ENCODE results near the gene LIMS1. TPM values are rescaled to one million over a fixed set of nuclear protein-coding genes. Genes with fewer than 3 reads are reported as not detected.

The LIMS1 gene
- total RNA-seq, 4 donors from 2014 or later: 79.7 to 172 (median 115) TPM

DNA sequence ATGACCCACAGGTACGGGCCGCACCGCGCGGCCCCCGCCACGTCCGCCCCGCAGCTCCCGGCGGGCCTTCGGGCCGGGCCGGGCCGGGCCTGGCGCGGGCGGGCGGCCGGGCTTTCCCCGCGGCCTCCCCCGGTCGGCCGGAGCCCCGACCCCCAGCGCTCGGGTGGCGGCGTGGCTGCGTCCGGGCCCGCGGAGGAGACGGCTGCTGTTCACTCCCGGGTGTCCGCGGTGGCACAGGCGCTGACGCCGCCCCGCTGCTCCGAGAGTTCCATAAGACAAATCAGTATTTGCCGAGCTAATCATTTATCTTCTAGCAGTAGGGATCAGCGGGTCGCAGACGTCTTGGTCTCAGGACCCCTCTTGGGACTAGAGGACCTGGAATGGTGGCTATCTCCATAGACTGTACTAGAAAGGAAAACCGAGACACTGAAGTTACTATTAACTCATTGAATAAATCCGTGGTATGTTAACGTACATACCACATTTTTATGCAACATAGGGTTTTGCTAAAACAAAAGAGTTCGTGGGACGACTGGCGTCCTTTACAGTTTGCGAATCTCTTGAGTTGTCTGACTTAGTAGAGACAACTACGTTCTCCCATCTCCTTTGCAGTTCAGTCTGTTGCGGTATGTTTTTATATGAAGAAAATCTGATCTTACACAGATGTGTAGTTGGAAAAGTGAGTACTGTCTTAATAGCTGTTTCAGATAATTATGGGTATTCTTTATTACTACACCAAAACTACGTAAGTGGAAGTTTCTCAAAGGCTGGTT is 500 bp downstream of the LIMS1 start:
- TF ChIP-seq, protein P1, sequence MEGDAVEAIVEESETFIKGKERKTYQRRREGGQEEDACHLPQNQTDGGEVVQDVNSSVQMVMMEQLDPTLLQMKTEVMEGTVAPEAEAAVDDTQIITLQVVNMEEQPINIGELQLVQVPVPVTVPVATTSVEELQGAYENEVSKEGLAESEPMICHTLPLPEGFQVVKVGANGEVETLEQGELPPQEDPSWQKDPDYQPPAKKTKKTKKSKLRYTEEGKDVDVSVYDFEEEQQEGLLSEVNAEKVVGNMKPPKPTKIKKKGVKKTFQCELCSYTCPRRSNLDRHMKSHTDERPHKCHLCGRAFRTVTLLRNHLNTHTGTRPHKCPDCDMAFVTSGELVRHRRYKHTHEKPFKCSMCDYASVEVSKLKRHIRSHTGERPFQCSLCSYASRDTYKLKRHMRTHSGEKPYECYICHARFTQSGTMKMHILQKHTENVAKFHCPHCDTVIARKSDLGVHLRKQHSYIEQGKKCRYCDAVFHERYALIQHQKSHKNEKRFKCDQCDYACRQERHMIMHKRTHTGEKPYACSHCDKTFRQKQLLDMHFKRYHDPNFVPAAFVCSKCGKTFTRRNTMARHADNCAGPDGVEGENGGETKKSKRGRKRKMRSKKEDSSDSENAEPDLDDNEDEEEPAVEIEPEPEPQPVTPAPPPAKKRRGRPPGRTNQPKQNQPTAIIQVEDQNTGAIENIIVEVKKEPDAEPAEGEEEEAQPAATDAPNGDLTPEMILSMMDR (IDR thresholded peaks at IDR 0.05; ENCODE audit: low read depth): no peak

DNA sequence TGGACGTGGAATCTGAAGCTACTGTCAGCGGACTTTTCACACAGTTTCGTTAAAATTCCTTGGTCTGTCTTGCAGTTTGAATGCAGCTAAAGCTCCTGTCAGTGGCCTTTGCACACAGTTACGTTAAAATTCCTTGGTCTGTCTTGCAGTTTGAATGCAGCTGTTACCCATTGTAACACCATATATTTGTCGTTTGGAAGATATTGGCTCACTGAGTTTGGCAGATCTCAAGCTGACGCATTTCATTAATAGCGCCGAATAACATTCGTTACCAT is 1.0 kb downstream of the LIMS1 start:
- TF ChIP-seq, protein P1 (IDR thresholded peaks at IDR 0.05; ENCODE audit: low read depth): no peak

DNA sequence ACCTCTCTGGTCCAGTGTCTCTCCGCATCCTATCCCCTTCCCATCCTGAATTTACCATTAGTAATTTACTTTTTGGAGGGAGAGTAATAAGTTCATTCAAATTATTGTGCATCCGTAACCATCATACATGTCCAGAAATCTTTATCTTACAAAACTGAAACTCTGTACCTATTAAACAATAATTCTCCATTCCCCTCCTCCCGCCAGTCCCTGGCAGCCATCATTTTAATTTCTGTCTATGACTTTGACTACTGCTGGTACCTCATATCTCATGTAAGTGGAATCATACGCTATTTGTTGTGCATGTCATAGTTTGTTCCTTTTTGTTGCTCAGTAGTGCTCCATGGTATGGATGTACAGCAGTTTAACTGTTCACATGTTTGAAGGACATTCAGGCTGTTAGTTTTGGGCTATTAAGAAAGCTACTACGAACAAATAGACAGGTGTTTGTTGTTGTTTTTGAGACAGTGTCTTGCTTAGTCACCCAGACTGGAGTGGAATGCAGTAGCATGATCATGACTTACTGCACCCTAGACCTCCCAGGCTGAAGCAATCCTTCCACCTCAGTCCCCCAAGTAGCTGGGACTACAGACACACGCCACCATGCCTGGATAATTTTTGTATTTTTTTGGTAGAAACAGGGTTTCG is 2.0 kb downstream of the LIMS1 start:
- TF ChIP-seq, protein P1 (IDR thresholded peaks at IDR 0.05; ENCODE audit: low read depth): no peak

DNA sequence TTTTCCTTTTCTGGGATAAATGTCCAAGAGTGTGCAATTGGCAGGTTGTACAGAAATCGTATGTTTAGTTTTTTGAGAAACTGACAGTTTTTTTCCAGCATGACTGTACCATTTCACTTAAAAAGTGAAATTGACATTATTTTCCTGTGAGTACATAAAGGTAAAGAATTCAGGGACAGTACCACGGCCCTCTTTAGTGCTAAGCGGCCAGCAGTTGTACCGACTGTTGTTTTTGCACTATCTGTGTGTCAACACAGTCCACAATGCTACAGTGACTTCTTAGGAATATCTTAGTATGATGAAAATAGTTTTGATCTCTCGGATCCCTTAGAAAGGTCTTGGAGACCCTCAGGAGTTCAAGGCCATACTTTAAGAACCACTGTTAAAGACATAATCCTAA is 2.6 kb downstream of the LIMS1 start:
- TF ChIP-seq, protein P1 (IDR thresholded peaks at IDR 0.05; ENCODE audit: low read depth): no peak

DNA sequence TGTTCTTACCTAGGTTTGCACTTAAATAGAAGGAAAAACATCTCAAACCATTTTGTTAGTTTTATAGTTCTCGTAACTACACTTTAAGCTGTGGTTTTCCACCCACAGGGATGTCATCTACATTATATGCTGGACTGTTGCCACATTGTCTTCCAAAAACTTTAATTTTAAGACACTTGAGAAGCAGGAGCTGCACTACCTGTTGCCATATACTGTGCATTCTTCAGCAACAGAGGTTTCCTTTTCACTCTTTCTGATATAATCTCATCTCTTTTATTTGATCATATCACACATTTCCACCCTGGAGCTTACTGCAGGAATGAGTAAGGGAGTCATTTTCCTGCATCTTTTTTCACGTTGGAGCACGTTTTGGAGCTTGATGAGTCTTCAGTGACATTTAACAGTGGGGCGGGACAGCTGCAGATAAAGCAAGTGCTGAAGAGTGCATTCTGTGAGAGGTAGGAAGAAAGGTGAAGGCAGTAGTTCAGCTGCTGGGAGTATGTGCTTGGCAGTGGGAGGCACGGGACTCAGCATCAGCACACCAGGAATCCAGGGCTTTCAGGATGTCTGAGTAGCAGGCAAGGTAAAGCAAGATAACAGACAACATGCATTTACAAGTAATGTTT is 3.8 kb downstream of the LIMS1 start:
- TF ChIP-seq, protein P1 (IDR thresholded peaks at IDR 0.05; ENCODE audit: low read depth): no peak

DNA sequence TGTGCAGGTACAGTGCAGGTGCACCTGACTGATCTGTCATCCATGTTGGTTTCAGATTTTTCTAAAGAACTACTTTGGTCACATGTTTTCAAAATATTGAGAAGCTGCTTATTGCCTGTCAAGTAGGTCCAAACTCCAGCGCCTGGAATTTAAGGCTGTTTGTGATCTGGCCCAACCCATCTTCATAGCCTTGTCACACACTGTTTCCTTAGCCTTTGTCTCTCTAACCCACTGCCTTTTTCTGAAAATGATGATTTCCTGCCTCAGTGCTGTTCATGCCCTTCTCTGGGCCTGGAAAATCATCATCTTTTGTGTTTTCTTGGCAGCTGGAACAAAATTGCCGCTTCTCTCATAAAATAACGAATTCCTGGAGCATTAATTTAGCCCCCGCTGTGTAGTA is 7.2 kb downstream of the LIMS1 start:
- TF ChIP-seq, protein P1 (IDR thresholded peaks at IDR 0.05; ENCODE audit: low read depth): no peak

DNA sequence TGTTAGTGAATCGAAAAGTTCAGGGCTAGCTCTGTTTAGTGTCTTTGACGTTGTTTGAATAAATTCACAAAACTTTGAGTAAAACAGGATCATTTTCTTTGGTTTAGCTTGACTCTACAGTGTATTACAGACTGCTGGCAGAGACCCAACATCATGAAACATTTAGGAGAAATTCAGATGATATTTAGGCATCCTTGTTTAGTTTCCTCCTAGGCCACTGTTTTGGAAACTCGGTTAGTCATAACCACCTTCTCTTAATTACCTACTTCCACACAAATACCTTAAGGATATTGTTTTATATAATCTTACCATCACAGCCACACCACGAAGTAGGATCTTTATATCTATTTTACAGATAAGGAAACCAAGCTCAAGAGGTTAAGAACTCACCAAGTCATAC is 7.8 kb downstream of the LIMS1 start:
- TF ChIP-seq, protein P1 (IDR thresholded peaks at IDR 0.05; ENCODE audit: low read depth): no peak

Data from subcutaneous adipose tissue (tissue), 4 donors.